Neural cell (in vitro differentiated cells): ENCODE data around the gene AGPS. TPM values are rescaled to one million over a fixed set of nuclear protein-coding genes. Genes with fewer than 3 reads are reported as not detected.

Experiments
- H2AFZ ChIP-seq: fragments of 200-600, 300-800 bp; sonication (generic), shearing (Covaris generic); 2 replicates; pipeline ENCODE4 v1.6.0; 2014; ENCODE audit warnings: low read depth, mild to moderate bottlenecking, antibody characterized with exemption, low read length, moderate library complexity
- H3F3A ChIP-seq: fragments of 200-600 bp; shearing (Covaris generic); 2 replicates; pipeline ENCODE4 v1.6.1; 2016; ENCODE audit warnings: mild to moderate bottlenecking, moderate library complexity, mixed read lengths, antibody characterized with exemption, low read length; ENCODE audit not compliant: insufficient read depth, poor library complexity, severe bottlenecking
- H3K27ac ChIP-seq: fragments of 200-600, 300-800 bp; sonication (generic), shearing (Covaris generic); 2 replicates; pipeline ENCODE4 v1.5.1; 2014; ENCODE audit warnings: mild to moderate bottlenecking, low read length, moderate library complexity
- H3K27me3 ChIP-seq: fragments of 300-800, 200-600 bp; sonication (generic), shearing (Covaris generic); 2 replicates; pipeline ENCODE4 v1.6.0; 2014; ENCODE audit warnings: mild to moderate bottlenecking, low read depth, low read length, moderate library complexity; ENCODE audit not compliant: insufficient read depth
- H3K36me3 ChIP-seq: fragments of 300-800, 200-600 bp; sonication (generic), shearing (Covaris generic); 2 replicates; pipeline ENCODE4 v1.5.1; 2014; ENCODE audit warnings: mild to moderate bottlenecking, antibody characterized with exemption, low read length, moderate library complexity; ENCODE audit not compliant: insufficient read depth
- H3K4me2 ChIP-seq: fragments of 300-800, 200-600 bp; sonication (generic), shearing (Covaris generic); 2 replicates; pipeline ENCODE4 v1.6.0; 2014; ENCODE audit warnings: mild to moderate bottlenecking, low read length
- H3K4me3 ChIP-seq: fragments of 300-800, 200-600 bp; sonication (generic), shearing (Covaris generic); 2 replicates; pipeline ENCODE4 v1.5.1; 2014; ENCODE audit warnings: mild to moderate bottlenecking, low read length, moderate library complexity
- H3K79me2 ChIP-seq: fragments of 200-600 bp; shearing (Covaris generic); replicated peaks from 2 replicates; pipeline ENCODE4 v1.6.0; 2014; ENCODE audit warnings: mild to moderate bottlenecking, low read length, moderate library complexity; ENCODE audit not compliant: insufficient read depth
- H3K9ac ChIP-seq: fragments of 300-800, 200-600 bp; sonication (generic), shearing (Covaris generic); 2 replicates; pipeline ENCODE4 v1.6.1; 2016; ENCODE audit warnings: mild to moderate bottlenecking, low read length, mixed read lengths
- H3K9me2 ChIP-seq: fragments of 200-600 bp; shearing (Covaris generic); 2 replicates; pipeline ENCODE4 v1.6.1; 2016; ENCODE audit warnings: mild to moderate bottlenecking, low read length, mixed read lengths; ENCODE audit not compliant: insufficient read depth
- H3K9me3 ChIP-seq: fragments of 200-600, 300-800 bp; sonication (generic), shearing (Covaris generic); 2 replicates; pipeline ENCODE4 v1.6.1; 2016; ENCODE audit warnings: mild to moderate bottlenecking, mixed run types, low read length, moderate library complexity, mixed read lengths
- H4K20me1 ChIP-seq: fragments of 200-600 bp; shearing (Covaris generic); 2 replicates; pipeline ENCODE4 v1.6.1; 2016; ENCODE audit warnings: mild to moderate bottlenecking, mixed run types; ENCODE audit not compliant: insufficient read depth
- CTCF ChIP-seq: fragments of 450-650 bp; IDR thresholded peaks from 2 replicates; pipeline ENCODE4 v1.5.1; 2014; ENCODE audit warnings: antibody characterized with exemption, mild to moderate bottlenecking, moderate library complexity; ENCODE audit not compliant: poor library complexity, severe bottlenecking
- EP300 ChIP-seq: fragments of 450-650 bp; conservative IDR thresholded peaks from 2 replicates; pipeline ENCODE4 v1.6.1; 2014; ENCODE audit warnings: antibody characterized with exemption, mild to moderate bottlenecking, moderate library complexity; ENCODE audit not compliant: poor library complexity, severe bottlenecking
- EZH2 ChIP-seq: fragments of 200-600, 300-800 bp; shearing (Covaris generic), sonication (generic); IDR thresholded peaks from 2 replicates; pipeline ENCODE4 v1.6.1; 2014; ENCODE audit warnings: antibody characterized with exemption, low read length, borderline replicate concordance, mild to moderate bottlenecking; ENCODE audit not compliant: insufficient read depth, poor library complexity, severe bottlenecking
- MXI1 ChIP-seq: fragments of 450-650 bp; conservative IDR thresholded peaks from 2 replicates; pipeline ENCODE4 v1.6.1; 2014; ENCODE audit warnings: antibody characterized with exemption, mild to moderate bottlenecking; ENCODE audit not compliant: poor library complexity, severe bottlenecking
- POLR2AphosphoS5 ChIP-seq: IDR thresholded peaks from 2 replicates; pipeline ENCODE4 v1.6.1; 2012
- RAD21 ChIP-seq: fragments of 450-650 bp; conservative IDR thresholded peaks from 2 replicates; pipeline ENCODE4 v1.6.1; 2014; ENCODE audit warnings: antibody characterized with exemption, mild to moderate bottlenecking, moderate library complexity
- SMC3 ChIP-seq: fragments of 450-650 bp; conservative IDR thresholded peaks from 2 replicates; pipeline ENCODE4 v1.6.1; 2014; ENCODE audit warnings: antibody characterized with exemption, mild to moderate bottlenecking, moderate library complexity; ENCODE audit not compliant: poor library complexity
- TAF1 ChIP-seq: IDR thresholded peaks from 2 replicates; pipeline ENCODE4 v1.6.1; 2012; ENCODE audit warnings: low read depth
- polyA plus RNA-seq: library from polyadenylated mRNA; depleted of rRNA; stranded (reverse); fragments of >200 nt; gene quantifications from 2 replicates; pipeline ENCODE4 v1.2.3, GENCODE V29; 2014
- TF ChIP-seq, protein P1 (sequence below): IDR thresholded peaks from 2 replicates; pipeline ENCODE4 v1.6.1; 2012; ENCODE audit warnings: borderline replicate concordance

The AGPS gene
- polyA plus RNA-seq, 1 donor from 2014 or later: 31.0 TPM

DNA sequence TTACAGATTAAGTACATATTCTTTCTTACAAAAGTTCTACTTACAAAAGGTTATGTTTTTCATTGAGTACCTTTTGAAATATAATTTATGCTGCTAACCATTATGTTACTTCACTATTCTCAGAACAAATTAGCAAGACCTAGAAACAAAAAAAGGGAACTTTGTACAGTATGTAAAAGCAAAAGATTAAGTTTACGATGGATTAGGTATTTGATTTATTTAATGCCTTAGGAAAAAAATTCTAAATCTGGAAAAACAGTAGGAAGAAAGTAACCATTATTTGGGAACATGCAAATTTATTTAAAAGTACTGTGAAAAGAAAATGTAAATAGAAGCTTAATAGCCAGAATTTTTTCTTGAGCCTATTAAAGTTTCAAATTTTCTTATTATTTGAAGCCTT is 144.6 kb downstream of the AGPS start:
- Histone ChIP-seq H3K9me2 (no peaks in the 10 kb centered on the region), H2AFZ (no peak overlapping the region), H3K4me2 (no peak overlapping the region), H3F3A (no peaks in the 10 kb centered on the region), H3K9me3 (no peaks in the 10 kb centered on the region), H3K27ac (no peak overlapping the region), H4K20me1 (no peaks in the 10 kb centered on the region), H3K9ac (no peak overlapping the region), H3K27me3 (no peaks in the 10 kb centered on the region), H3K36me3 (no peaks in the 10 kb centered on the region), H3K79me2 (no peaks in the 10 kb centered on the region), H3K4me3 (no peak overlapping the region)
- TF ChIP-seq, protein P1, sequence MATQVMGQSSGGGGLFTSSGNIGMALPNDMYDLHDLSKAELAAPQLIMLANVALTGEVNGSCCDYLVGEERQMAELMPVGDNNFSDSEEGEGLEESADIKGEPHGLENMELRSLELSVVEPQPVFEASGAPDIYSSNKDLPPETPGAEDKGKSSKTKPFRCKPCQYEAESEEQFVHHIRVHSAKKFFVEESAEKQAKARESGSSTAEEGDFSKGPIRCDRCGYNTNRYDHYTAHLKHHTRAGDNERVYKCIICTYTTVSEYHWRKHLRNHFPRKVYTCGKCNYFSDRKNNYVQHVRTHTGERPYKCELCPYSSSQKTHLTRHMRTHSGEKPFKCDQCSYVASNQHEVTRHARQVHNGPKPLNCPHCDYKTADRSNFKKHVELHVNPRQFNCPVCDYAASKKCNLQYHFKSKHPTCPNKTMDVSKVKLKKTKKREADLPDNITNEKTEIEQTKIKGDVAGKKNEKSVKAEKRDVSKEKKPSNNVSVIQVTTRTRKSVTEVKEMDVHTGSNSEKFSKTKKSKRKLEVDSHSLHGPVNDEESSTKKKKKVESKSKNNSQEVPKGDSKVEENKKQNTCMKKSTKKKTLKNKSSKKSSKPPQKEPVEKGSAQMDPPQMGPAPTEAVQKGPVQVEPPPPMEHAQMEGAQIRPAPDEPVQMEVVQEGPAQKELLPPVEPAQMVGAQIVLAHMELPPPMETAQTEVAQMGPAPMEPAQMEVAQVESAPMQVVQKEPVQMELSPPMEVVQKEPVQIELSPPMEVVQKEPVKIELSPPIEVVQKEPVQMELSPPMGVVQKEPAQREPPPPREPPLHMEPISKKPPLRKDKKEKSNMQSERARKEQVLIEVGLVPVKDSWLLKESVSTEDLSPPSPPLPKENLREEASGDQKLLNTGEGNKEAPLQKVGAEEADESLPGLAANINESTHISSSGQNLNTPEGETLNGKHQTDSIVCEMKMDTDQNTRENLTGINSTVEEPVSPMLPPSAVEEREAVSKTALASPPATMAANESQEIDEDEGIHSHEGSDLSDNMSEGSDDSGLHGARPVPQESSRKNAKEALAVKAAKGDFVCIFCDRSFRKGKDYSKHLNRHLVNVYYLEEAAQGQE: no peak
- TF ChIP-seq RAD21 (no peak), MXI1 (no peak), EZH2 (no peak), POLR2AphosphoS5 (no peak), EP300 (no peak)

GRCh38 chr2:177537636-177538035 is 145.1 kb downstream of the AGPS start:
- Histone ChIP-seq H3K9me3 (no peaks in the 10 kb centered on the region), H3K4me2 (no peak overlapping the region), H3F3A (no peaks in the 10 kb centered on the region), H3K4me3 (no peak overlapping the region), H3K9me2 (no peaks in the 10 kb centered on the region), H2AFZ (no peak overlapping the region), H3K27me3 (no peaks in the 10 kb centered on the region), H3K27ac (no peak overlapping the region), H3K36me3 (no peaks in the 10 kb centered on the region), H3K9ac (no peak overlapping the region), H4K20me1 (no peaks in the 10 kb centered on the region), H3K79me2 (no peaks in the 10 kb centered on the region)
- no peak for TF ChIP-seq CTCF
- no peak for TF ChIP-seq TAF1
- TF ChIP-seq MXI1: no peak
- TF ChIP-seq RAD21: no peak
- no peak for TF ChIP-seq EP300
- TF ChIP-seq EZH2: no peak
- no peak for TF ChIP-seq POLR2AphosphoS5
- TF ChIP-seq, protein P1: no peak
- no peak for TF ChIP-seq SMC3
